Anterior cingulate cortex (tissue), 58 donors: ENCODE measurements around the gene POP5.
"Not testable (repeated sequence)": the region's sequence is repeated elsewhere in the genome, so short reads cannot be mapped to it uniquely, and the experiment has no call there.

ENCODE experiments used
- DNase-seq, 58 donors: peaks; one replicate each; lab custom pipeline; 2025; lab: John Stamatoyannopoulos, UW

Gene POP5

DNA sequence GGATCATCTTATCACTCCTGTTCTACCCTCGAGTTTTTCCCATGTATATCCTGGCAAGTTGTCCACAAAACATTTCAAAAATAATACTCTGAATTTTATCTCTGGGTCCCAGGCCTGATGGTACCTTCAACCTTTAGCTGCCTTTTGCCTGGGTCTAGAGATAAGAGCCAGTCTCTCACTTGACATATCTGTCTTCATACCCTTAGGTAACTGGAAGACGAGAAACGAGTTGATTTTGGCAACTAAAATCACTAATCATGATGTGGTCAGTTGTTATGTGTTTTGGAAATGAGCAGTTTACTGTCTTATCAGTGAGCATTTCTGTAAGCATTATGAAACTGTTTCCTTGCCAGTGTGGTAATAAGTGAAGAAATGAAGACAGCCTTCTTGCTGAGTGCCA, 40.8 kb downstream of the POP5 start:
- no peak for DNase-seq

DNA sequence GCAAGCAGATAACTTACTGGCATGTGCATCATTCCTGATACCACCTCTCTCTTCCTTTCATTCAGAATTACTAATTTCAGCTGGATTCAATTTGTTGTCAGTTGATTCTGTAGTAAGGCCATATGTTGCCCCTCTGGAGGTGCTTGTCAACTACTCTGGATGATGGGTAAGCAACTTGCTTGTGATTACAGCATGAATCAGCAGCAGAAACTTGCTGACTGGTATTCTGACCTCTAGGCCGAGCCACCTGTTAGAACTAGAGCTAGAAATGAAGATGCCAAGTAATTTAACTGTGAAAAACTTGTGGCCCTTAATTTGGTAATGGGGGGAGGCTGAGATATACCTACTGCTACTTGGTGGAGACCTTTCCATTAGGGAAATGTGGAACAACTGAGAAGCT, 41.9 kb downstream of the POP5 start:
- DNase-seq: no peak

DNA sequence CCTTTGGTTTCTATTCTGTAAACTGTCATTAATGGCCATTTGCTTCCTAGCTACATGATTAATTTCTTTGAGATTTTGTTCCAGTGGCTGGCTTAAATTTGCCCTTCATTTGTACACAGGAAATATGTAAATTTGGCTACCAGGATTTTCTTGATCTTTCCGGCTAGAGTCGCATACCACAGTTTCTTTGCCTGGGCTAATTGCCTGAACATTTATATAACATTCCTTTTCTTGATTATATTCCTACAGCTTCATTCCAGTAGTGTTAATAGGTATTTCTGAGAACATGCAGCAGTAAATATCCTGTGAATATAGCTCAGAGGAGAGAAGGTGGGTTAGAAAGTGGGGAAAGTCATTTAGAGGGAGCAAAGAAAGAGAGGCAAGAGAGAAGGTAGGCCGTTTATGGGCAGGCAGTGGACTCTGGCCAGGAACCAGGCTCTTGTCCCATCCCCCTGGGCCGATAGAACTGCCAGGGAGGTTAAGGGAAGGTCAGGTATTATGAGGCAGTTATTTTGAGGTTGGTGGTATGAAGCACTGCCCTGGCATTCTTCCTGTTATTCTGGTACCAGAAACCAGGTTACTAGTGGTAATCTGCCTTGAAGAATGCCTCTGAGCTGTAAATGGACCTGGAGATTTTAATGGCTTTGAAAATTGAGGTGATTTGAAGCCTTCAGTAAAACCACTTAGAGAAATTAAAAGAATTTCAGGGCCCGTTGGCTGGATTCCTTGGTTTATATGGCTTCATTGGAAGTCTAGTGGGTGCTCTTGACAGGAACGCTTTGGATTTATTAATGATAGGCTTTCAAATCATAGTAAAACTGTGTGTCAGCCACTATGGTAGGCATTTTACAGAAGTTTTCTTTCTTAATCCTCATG, 42.7 kb downstream of the POP5 start:
- peak in 5 of 58 donors; percentile 2 to 14 (median 7) for DNase-seq

DNA sequence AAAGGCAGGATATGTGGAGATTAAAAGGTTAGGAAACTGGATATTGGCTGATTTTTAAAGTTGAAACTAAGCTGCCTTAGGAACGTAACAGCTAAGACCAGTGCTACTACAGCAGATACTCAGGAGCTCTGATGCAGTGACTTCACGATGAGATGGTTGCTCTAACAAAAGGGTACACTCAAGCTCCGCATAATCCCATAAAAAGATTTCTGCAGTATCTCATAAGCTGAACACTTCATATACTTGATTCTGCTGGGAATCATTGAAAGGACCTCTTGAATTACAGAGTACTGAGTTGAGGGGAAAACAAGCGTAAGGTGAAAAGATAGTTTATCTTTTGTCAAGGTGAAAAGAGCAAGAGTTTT, 43.4 kb downstream of the POP5 start:
- DNase-seq: no peak

DNA sequence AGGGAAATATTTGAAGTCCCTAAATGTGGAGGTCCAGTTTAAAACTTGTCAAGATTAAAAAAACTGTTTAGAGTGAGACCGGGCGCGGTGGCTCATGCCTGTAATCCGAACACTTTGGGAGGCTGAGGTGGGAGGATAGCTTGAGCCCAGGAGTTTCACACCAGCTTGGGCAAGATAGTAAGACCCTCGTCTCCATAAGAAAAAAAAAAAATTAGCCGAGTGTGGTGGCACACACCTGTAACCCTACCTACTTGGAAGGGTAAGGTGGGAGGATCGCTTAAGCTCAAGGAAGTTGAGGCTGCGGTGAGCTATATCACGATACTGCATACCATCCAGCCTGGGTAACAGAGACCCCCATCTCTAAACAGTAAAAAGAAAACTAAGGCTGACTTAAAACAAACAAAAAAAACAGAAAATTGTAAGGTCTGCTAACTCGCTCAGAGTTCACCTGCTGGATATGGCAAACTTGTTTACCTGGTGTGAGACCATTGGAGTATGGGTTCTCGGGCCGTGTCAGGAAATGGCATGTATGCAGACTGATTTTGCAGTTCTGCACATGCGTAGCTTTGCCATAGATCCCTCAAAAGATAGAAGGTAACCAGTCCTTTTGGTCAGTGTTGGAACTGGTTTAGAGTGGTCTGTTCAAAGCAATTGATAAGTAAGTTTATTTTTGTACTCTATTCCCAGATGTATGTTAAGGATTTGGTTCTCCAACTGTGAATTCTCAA, 45.0 kb downstream of the POP5 start:
- DNase-seq: no peak

DNA sequence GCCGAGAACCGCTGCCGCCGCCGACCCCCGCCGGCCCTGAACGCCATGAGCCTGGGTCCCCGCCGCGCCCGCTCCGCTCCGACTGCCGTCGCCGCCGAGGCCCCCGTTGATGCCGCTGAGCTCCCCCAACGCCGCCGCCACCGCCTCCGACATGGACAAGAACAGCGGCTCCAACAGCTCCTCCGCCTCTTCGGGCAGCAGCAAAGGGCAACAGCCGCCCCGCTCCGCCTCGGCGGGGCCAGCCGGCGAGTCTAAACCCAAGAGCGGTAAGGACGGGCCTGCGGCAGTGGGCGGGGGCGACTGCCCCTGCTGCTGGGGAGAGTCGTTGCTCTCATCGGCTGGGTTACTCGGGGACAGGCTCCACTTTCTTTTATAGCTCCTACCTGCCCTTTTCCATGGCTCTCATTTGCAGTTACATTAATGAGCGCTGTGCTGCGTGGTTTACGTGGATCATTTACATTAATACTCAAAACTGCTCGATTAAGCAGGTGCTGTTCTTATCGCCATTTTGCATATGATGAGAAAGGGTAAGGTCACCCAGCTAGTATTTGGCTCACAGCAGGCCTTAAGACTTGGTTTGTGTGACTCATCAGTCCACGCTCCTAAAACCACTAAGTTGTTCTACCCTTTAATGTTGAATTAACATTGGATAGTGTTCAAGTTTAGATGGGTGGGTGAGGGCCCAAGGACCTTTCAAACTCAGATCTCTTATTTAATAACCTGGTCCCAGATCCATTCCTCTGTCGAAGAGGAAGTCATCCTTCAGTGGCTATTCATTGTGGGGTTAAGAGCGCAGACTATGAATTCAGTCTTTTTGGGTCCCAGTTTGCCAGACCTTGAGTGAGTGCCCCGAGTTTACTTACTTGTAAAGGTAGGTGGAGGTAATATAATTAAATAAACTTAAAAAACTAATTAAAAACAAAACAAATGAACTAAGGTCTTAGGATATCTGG, 46.2 kb downstream of the POP5 start:
- peak in 15 of 58 donors; percentile 24 to 54 (median 41) for DNase-seq

DNA sequence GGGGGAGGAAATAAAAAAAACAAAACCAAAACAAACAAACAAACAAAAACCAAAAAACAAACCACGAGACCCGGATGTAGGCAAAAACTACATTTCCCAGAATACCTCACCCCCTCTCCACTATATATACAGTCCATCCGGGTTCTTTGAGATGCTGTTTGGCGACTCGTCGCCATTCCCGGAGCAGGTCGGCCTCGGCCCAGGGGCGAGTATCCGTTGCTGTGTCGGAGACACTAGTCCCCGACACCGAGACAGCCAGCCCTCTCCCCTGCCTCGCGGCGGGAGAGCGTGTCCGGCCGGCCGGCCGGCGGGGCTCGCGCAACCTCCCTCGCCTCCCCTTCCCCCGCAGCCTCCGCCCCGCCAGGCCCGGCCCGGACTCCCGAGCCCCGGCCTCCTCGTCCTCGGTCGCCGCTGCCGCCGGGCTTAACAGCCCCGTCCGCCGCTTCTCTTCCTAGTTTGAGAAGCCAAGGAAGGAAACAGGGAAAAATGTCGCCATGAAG, 46.9 kb downstream of the POP5 start, which contains the start of gene RNF10:
Gene RNF10 (plus strand): TSS at position 154 of the 500 bp plus-strand sequence. CDS start 456 bp downstream, outside the sequence.
- peak in 57 of 58 donors; percentile 6 to 88 (median 65) for DNase-seq

DNA sequence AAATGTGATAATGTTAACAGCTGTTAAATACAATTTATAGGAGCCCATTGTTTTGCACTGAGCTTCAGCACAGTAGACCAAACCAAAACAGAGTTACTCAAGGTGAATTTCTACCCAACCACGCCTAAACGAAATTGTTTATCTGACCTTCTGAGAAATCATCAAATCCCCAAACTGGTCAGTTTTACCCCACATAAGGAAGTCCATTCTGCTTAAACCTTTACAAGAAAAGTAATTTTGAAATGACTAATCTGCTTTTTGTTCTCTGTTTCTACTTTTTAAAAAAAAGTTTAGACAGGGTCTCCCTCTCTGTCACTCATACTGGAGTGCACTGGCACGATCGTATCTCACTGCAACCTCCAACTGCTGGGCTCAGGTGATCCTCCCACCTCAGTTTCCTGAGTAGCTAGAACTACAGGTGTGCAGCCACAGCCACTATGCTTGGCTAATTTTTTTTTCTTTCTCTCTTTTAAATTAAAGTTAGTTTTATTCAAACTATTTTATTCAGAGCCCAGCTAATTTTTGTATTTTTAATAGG, 48.4 kb downstream of the POP5 start:
- DNase-seq: no peak

DNA sequence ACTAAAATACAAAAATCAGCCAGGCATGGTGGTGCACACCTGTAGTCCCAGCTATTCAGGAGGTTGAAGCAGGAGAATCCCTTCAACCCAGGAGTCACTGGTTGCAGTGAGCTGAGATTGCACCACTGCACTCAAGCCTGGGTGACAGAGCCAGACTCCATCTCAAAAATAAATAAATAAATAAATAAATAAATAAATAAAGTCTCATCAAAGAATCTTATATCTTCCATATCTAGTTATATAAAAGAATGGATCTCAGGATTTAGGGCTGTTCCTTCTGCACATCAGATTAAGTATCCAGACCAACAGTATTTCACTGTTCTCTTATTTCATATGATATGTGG, 50.8 kb downstream of the POP5 start:
- not testable (repeated sequence) for DNase-seq

DNA sequence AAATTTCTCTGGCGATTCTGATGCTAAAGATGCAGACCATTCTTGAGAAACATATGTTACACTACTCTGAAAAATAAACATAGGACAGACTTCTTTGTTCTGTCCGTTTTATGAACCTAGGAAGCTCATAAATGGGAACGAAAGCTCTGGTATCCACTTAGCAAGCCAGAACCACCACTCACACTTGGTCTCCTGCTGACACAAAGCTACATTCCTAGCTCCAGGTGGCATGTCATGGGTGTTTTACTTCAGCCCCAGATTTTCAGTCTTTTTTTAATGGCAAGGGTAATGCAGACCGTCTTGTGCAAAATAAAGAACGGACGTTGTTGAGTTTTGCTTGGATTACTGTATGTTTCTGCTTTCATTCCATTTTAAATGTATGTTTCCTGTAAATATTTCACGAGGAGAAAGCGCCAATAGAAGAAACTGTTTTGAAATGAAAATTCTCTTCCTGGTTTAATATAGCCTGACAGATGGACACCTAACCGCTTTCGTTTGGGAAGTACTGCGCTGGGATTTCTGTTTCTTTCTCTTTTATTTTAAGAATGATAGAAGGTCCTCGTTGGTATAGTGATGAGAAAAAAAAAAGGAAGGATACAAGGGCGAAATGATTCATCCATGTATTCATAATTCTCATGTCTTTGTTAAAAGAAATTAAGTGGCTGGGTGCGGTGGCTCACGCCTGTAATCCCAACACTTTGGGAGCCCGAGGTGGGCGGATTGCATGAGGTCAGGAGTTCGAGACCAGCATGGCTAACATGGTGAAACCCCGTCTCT, 51.4 kb downstream of the POP5 start:
- peak in 4 of 58 donors; percentile 7 to 26 (median 8) for DNase-seq

DNA sequence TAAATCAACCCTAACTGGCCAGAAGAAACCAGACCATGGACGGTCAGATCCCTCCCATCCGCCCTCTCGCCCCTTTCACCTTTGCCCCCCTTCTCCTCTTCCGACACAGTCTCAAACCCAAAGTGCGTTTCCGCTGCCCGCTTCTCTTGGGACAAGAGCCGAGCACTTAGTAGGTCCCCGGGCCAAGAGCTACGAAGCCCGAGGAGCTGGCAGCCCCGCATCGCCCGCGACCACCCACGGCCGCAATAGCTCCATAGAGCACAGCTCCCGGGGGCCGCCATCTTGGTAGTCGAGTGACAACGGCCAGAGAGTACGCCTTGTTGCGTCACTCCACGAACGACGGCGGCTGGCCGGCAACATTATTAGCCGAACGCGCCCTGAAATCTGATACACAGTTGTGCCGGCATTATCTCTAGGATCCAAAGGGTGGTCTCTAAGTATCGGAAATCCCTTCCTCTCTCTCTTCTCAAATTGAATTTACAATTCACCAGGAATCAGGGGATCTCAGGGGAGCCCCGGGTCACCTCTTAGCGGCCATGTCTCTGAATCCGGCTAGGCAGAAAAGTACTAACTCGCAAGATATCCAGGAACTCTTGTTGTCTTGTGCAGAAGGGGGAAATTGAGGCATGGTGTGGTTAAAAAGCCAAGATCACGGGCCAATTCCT, 52.2 kb downstream of the POP5 start, which contains the start of gene COQ5:
Gene COQ5 (minus strand): TSS at position 298 of the 665 bp plus-strand sequence. CDS start 17 bp downstream, at position 281.
- peak; percentile 37 to 95 (median 87) for DNase-seq
